DOHH2 (cell line): Measurements from ENCODE around the gene ETV6.

Source experiments
- CTCF ChIP-seq: fragments of 200-600 bp; sonication (generic); IDR thresholded peaks from one replicate; pipeline ENCODE4 v1.5.1; 2014; ENCODE audit warnings: antibody characterized with exemption, mild to moderate bottlenecking, low read depth, low read length; ENCODE audit not compliant: poor library complexity, severe bottlenecking
- EZH2phosphoT487 ChIP-seq: fragments of 200-600 bp; sonication (generic); IDR thresholded peaks from 2 replicates; pipeline ENCODE4 v1.6.1; 2017; ENCODE audit warnings: borderline replicate concordance, mild to moderate bottlenecking, antibody characterized with exemption, low read length, moderate library complexity, mixed read lengths

- TF ChIP-seq CTCF (no peak), EZH2phosphoT487 (no peak)
Observed at GRCh38 chr12:11706509-11707379, 57.3 kb downstream of the ETV6 start.
